Stimulated activated CD4-positive, alpha-beta T cell treated with anti-CD3 and anti-CD28 coated beads, Interleukin-1b, Interleukin-23, amount 100 ng/mL, for 1 hour (primary cell): ENCODE data around the gene RCBTB2.

Source experiments
- DNase-seq, 2 donors: peaks; one replicate each; pipeline ENCODE4 v3.0.0-alpha.2; 2020; ENCODE audit warnings: low read depth in 2 of 2

RCBTB2 gene

DNA sequence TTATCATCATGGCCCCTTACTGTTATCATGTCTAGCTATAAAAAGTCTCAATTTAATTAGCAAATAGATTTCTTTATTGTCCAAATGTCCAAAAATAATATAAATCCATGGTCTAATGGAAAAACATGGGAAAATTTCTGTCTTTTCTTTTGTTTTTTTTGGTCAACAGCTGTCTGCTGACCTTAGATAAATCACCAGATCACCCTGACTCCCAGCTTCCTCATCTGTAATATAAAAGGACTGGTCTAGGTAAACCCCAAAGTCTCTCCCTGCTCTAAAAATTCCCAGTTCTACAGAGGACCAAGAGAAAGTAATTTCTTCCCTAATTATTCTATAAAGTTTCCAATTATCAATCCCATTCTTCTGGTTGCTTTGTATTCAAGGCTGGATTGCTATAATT is 30.7 kb upstream of the RCBTB2 start:
- DNase-seq: no peak

DNA sequence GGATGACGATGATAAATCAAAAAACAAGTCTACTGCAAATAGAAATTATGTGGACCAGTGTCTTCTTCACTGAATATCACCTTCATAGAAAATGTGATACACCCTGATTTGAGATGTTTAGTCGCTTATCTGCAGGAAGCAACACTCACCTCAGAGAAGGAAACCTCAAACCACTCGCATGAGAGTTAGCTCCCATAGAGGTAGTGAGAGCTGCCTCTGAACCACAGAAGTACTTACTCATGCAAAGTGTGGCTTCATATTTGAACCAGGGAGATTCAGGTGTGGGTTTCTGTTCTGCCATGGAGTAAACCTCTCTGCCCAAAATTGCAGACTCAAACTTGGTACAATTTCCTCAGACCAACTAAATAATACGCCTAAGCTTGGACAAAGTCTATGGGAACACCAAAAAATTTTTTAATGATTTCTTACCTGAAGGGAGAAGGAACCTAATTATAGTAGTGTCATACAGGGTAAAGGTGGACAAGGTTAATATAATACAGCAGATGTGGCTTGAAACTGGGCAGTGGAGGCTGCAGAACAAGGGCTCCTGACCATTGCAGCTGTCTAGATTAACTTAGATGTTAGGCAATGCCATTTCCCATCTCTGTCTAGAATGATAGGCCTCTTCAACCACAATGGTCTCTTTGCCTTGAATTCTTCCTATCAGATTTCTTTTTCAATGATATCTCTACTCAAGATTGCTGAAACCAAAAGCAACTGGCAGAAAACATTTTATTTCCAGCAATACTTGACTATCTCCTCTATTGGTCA is 29.6 kb upstream of the RCBTB2 start:
- peak in 1 of 2 donors; percentile 42 for DNase-seq

DNA sequence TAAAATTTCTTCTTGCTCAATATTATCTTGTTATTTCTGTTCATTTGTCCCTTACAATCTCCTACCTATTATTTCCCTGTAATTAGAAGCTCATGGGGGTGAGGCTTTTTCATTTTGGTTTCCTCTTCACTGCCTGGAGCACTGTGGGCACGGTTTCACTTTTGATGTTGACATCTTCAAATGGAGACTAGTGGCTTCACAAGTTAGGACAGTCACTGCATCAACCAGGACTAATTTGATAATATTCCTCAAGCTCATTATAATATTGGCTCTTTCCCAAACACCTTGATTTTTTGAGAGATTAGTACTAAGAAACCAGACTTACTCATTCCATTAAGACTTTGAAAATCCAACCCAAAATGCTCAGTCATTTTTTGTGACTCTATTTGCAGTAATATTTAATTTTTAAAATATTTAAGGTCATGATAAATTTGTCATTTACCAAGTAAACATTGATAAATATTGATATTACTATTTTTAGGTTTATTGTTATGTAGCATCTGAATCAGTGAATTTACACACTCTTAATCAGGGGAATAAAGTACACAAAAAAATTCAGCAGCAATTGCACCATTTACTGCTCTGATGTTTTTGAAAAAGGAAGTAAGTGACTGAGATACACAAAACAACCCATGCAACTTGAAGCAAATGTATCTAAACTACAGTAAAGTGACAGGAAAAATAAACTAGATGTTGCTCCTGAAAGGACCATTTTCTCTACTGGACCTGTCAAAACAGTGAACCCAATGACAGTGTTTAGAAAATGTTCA is 28.8 kb upstream of the RCBTB2 start:
- no peak for DNase-seq

GRCh38 chr13:48560657-48561337 is 27.9 kb upstream of the RCBTB2 start:
- no peak for DNase-seq

DNA sequence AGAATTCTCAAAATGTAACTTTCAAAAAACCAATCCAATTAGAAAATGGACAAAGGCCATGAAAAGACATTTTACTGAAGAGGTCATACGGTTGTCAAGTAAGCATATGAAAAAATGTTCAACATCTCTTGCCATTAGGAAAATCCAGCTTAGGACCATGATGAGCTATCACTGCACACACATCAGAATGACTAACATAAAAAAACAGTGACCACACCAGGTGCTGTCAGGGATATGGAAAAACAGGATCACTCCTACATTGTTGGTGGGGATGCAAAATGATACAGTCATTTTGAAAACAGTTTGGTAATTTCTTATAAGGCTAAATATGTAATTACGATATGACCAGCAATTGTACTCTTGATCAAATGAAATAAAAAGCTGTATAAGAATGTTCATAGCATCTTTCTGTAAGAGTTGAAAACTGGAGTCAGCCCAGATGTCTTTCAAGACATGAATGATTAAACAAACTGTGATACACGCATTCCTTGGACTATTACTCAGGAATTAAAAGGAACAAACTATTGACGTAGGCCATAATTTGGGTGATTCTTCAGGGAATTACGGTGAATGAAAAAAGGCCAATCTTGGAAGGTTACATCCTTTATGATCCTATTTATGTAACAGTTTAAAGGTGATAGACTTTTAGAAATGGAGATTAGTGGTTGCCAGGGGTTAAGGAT is 26.9 kb upstream of the RCBTB2 start:
- DNase-seq: no peak

- DNase-seq: no peak
Measured at GRCh38 chr13:48556817-48557216, 23.9 kb upstream of the RCBTB2 start.

DNA sequence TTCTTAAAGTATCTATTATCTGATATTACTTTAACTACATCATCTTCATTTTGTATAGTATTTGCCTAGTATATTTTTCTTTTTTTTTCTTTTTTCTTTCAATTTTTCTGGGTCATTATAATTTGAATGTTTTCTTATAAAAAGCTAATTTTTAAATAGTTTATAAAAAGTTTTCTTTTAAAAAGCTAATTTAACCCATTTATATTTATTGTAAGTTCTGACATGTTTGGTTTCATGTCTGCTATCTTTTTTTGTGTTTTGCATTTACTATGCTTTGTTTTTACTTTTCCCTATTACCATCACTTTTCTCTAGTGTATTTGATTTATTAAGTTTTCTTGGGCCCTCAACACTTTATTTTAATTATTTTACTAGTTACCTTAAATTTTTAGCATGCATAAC is 22.6 kb upstream of the RCBTB2 start:
- no peak for DNase-seq

DNA sequence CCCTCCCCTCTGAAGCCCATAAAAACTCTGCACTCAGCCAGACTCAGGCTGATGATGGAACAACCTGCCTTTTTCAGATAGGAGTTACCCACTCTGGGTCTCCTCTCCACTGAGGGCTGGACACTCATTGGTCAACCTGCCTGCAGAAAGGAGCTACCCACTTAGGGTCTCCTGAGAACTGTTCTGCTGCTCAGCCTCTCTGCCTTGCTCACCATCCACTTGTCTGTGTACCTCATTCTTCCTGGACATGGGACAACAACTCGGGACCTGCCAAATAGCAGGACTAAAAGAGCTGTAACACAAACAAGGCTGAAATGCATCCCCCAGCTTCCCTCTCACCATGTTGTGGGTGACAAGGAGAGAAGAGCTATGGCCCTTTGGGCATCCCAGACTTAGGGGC is 18.4 kb upstream of the RCBTB2 start:
- no peak for DNase-seq

DNA sequence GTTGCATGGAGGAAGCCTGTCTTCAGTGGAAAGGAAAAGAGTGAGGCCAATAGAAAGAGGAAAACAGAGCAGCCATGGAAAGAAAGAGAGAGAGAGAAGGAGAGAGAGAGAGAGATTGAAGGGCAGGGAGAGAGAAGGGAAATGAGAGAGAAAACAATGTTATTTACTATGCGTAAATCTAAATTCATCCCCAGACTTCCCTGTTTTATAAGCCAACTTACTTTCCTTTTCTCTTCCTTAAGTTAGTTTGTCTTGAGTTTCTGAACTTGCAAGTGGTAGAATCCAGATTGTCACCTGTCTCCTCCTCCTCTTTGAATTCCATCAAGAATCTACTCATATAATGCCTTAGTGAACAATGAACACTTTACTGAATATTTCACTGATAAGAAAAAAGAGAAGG is 16.8 kb upstream of the RCBTB2 start:
- DNase-seq: no peak

GRCh38 chr13:48547663-48548092 is 14.8 kb upstream of the RCBTB2 start:
- no peak for DNase-seq

DNA sequence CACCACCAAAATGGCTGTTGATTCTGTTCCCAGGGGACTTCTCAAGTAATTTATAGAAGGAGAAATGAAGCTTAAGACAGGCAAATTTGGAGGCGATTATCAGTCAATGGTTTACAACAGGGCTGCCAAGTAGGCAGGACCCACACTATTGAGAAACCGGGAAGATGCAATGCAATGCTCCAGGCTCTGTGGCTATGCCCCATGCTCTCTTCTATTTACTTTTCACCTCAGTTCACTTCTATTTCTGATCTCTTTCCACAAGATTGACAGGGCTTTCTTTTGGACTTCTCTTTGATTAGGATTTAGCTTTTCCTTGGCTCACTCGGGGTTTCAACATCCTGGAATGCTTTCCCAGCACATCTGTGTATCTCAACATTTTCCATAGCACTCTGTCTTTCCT is 12.7 kb upstream of the RCBTB2 start:
- no peak for DNase-seq

DNA sequence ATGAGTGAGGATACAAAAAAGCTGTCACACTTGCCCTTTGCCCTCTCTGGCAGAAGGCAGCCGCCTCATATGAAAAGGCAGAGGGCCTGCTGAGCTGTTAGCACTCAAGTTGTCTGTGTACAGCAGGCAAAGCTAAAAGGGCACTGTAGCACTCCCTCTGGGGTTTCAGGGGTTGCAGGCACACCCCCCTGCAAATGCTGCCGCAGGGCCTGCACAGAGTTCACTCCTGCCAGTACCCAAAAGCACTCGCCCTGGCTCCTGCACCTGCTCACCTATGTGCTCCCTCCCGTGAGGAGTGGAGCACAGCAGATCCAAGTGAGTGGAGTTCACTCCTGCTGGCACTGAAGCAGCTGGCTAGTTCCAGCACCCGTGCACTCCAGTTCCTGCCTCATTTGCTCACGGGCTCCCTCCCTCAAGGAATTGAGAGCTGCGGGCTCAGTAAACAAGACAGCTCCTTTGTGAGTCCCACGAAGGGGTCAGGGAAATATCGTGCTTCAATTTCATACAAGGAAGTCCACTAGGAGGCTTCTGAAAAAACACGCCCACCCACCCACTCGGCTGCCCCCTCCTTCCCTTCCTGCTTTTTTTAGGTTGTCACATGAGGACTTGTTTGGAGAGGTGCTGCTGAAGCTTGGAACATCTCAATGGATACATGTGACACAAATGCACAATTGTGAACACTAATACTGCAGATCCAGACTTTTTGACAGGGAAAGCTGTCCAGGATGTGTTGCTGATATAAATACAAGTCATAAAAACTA is 9.9 kb upstream of the RCBTB2 start:
- DNase-seq: no peak

DNA sequence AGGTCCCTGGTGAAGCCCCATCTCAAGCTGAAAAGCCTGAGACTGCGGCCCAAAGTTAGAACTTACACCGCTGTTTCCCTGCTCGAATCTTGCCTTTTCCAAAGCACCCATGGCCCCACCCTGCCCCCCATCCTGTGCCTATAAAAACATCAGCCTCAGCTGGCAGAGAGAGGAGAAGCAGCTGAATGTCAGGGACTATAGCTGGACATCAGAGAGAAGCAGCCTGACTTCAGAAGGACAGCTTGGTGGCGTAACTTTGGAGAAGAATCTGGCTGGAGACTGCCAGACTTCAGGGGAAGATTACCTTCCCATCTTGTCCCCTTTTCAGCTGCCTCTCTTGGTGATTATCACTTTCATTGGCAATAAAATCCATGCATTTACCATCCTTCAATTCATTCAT is 9.3 kb upstream of the RCBTB2 start:
- no peak for DNase-seq

DNA sequence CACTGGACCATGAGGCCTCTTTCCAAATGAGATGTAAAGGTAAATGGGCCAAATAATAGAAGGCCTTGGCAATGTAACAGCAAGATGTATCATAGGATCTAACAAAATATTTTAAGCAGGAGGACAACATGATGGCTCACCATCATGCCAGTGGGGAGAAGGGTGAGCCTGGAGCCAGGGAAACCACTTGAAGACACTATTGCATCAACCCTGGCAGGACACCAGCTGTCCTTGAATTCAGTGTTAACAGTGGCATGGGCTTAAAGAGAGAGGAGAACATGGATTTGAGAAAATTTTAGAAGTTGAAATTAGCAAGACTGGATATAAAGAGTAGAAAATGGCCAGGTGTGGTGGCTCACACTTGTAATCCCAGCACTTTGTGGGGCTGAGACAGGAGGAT is 6.7 kb upstream of the RCBTB2 start:
- no peak for DNase-seq

GRCh38 chr13:48536621-48537250 is 3.9 kb upstream of the RCBTB2 start:
- no peak for DNase-seq

- DNase-seq: no peak
Measured at GRCh38 chr13:48535766-48536165, 2.9 kb upstream of the RCBTB2 start.

GRCh38 chr13:48534911-48535501 is 2.1 kb upstream of the RCBTB2 start:
- DNase-seq: no peak

DNA sequence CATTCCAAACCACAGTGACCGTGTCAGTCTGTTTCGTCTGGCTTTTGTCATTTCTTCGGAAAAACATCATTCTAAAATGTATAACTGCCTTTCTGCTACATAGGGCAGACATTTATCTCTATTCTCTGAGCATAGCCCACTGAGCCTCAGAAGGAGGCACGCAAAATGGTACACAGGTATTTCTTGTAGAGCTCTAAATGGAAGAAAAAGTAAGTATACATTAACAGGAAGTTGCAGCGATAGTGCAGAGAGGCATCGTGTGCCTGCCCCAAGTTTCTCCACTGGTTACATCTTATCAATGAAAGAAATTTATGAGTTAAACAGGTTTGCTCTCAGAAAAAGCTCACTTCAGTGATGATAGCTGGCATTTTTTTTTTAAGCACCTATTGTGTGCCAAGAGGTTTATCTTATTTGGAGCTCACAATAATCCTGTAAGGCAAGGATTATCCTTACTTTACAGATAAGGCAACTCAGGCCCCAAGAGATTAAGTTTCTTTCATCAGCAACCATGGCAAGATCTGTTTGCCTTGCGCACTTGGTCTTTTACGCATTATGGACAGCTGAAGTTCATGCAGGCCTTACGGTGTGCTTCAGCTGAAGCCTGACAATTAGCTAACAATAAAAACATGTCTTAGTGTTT is 1.2 kb upstream of the RCBTB2 start:
- no peak for DNase-seq

- no peak for DNase-seq
Measured at GRCh38 chr13:48532256-48532505, 699 bp downstream of the RCBTB2 start.
